GM18909 (cell line): ENCODE measurements around the gene MBTPS2.

Experiments used
- ATAC-seq: cut with Tn5 transposase; IDR thresholded peaks from one replicate; pipeline ENCODE4 v1.9.1; 2021; ENCODE audit warnings: mild to moderate bottlenecking; ENCODE audit not compliant: unreplicated experiment, poor library complexity

The MBTPS2 gene

DNA sequence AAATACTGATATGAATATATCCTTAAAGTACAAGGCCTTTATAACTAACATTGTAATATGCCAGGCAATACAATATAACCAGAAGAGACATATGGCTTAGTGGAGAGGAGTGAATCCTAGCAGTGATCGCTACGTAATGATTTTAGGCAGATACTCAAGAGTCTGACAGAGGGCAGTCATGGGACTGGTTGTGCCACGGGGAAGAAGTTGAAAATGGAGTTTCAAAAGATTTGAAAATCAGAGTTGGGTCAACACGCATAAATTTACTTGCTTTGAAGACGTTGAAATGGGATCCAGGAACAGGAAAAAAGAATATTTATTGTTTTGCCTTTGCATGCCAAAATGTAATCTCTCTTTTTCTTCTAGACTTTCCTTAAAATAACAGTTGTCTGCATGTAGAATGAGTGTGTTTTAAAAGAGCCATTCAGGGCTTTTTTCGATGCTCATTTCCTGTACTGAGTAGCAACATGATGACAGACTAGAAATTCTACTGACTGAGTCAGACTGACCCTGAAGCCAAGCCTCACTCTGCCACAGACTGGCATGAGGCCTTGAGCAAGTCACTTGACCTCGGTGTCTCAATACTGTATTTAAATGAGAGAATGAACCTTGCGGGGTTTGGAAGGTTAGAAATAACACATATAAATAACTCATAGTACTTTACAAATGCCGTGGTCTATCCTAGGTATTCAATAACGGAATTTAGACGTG is 93.0 kb downstream of the MBTPS2 start:
- ATAC-seq: no peak

DNA sequence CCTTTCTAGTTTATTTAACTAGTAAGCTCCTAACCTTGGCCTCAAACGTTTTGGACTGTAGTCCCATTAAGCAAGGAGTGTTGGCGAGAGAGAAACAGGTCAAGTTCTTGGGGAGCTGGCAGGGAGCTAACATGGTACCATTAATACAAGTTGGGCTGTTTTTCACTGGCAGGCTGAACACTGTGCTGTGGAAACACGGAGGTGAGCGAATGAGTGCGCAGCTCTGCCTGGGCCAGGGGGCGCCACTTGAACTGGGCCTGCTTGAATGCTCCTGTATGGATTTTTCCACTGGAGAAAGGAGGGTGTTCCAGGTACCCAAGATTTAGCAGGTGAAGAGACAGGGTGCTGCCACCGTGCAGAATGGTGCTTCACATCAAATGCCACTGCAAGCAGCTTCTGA is 93.7 kb downstream of the MBTPS2 start:
- no peak for ATAC-seq

DNA sequence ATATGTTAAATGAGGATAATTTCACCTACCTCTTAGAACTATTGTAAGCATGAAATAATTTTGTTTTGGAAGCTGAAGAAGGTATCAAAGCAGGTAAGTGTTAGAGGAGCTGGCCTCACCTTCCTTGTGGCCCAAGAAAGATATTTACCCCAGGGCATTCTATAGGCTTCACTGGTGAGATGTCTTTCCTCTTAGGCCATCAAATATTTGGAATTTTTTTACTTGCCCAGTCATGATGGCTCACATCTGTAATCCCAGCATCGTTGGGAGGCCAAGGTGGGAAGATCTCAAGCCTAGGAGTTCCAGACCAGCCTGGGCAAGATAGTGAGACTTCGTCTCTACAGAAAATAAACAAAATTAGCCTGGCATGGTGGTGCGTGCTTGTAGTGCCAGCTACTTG is 95.0 kb downstream of the MBTPS2 start:
- ATAC-seq: no peak
